Effector memory CD4-positive, alpha-beta T cell (primary cell): Measurements from ENCODE around the gene PHF21A.
"Not testable (repeated sequence)": the region's sequence is repeated elsewhere in the genome, so short reads cannot be mapped to it uniquely, and the experiment has no call there.

Experiments
- DNase-seq, 3 donors: peaks; one replicate each; pipeline ENCODE4 v3.0.0-alpha.2; 2020
- H3K27ac ChIP-seq: 2 replicates; pipeline ENCODE4 v1.7.0; 2013; ENCODE audit warnings: mild to moderate bottlenecking, low read length, moderate library complexity; ENCODE audit not compliant: insufficient read depth, poor library complexity, severe bottlenecking
- H3K27me3 ChIP-seq: replicated peaks from 2 replicates; pipeline ENCODE4 v1.7.0; 2013; ENCODE audit warnings: mild to moderate bottlenecking, low read length; ENCODE audit not compliant: insufficient read depth, control insufficient read depth, poor library complexity, severe bottlenecking
- H3K36me3 ChIP-seq: 2 replicates; pipeline ENCODE4 v1.7.0; 2013; ENCODE audit warnings: mild to moderate bottlenecking, low read length, moderate library complexity; ENCODE audit not compliant: control insufficient read depth, insufficient read depth
- H3K4me1 ChIP-seq: 2 replicates; pipeline ENCODE4 v1.7.0; 2013; ENCODE audit warnings: low read length, mild to moderate bottlenecking; ENCODE audit not compliant: control insufficient read depth, insufficient read depth, poor library complexity, severe bottlenecking
- H3K4me3 ChIP-seq: 2 replicates; pipeline ENCODE4 v1.7.0; 2013; ENCODE audit warnings: low read length, low read depth, mild to moderate bottlenecking; ENCODE audit not compliant: insufficient read depth, poor library complexity, severe bottlenecking
- H3K9me3 ChIP-seq: 2 replicates; pipeline ENCODE4 v1.7.0; 2013; ENCODE audit warnings: mild to moderate bottlenecking, low read length, moderate library complexity; ENCODE audit not compliant: control insufficient read depth

Gene PHF21A

GRCh38 chr11:45981826-45982225 lies 139.4 kb downstream of the PHF21A start:
- H3K27me3 ChIP-seq, H3K4me1 ChIP-seq, H3K27ac ChIP-seq, H3K9me3 ChIP-seq, DNase-seq, H3K4me3 ChIP-seq: not testable (repeated sequence)
- H3K36me3 ChIP-seq: peaks cover 18% of the 10 kb centered on the region

- DNase-seq: no peak
- no peak overlapping the region for H3K4me3 ChIP-seq
- no peaks in the 10 kb centered on the region for H3K9me3 ChIP-seq
- H3K27me3 ChIP-seq: no peaks in the 10 kb centered on the region
- no peaks in the 10 kb centered on the region for H3K4me1 ChIP-seq
- peaks cover 46% of the 10 kb centered on the region for H3K36me3 ChIP-seq
- no peak overlapping the region for H3K27ac ChIP-seq
Measured at GRCh38 chr11:45974806-45975205, 146.4 kb downstream of the PHF21A start.

- Histone ChIP-seq H3K4me1 (no peaks in the 10 kb centered on the region), H3K9me3 (no peaks in the 10 kb centered on the region), H3K27ac (no peak overlapping the region), H3K27me3 (no peaks in the 10 kb centered on the region), H3K36me3 (peaks cover 48% of the 10 kb centered on the region), H3K4me3 (no peak overlapping the region)
- DNase-seq: no peak
Measured at GRCh38 chr11:45973601-45974000, 147.7 kb downstream of the PHF21A start.

GRCh38 chr11:45968901-45969300 lies 152.4 kb downstream of the PHF21A start:
- H3K9me3 ChIP-seq: no peaks in the 10 kb centered on the region
- no peak for DNase-seq
- no peak overlapping the region for H3K27ac ChIP-seq
- H3K36me3 ChIP-seq: peaks cover 36% of the 10 kb centered on the region
- no peak overlapping the region for H3K4me3 ChIP-seq
- H3K27me3 ChIP-seq: no peaks in the 10 kb centered on the region
- H3K4me1 ChIP-seq: no peaks in the 10 kb centered on the region

GRCh38 chr11:45967506-45967905 lies 153.7 kb downstream of the PHF21A start:
- Histone ChIP-seq H3K4me1 (no peaks in the 10 kb centered on the region), H3K4me3 (no peak overlapping the region), H3K9me3 (no peaks in the 10 kb centered on the region), H3K27ac (no peak overlapping the region), H3K27me3 (no peaks in the 10 kb centered on the region), H3K36me3 (peaks cover 32% of the 10 kb centered on the region)
- DNase-seq: no peak

- peaks cover 16% of the 10 kb centered on the region for H3K36me3 ChIP-seq
- DNase-seq: peak; percentile 14 to 40 (median 33)
- H3K9me3 ChIP-seq: no peaks in the 10 kb centered on the region
- H3K4me1 ChIP-seq: no peaks in the 10 kb centered on the region
- no peak overlapping the region for H3K27ac ChIP-seq
- no peak overlapping the region for H3K4me3 ChIP-seq
- H3K27me3 ChIP-seq: no peaks in the 10 kb centered on the region
Measured at GRCh38 chr11:45964911-45965389, 156.3 kb downstream of the PHF21A start.

GRCh38 chr11:45961751-45962240 lies 159.5 kb downstream of the PHF21A start:
- Histone ChIP-seq H3K9me3 (no peaks in the 10 kb centered on the region), H3K27ac (no peak overlapping the region), H3K36me3 (peaks cover 4% of the 10 kb centered on the region), H3K4me3 (no peak overlapping the region), H3K4me1 (no peaks in the 10 kb centered on the region), H3K27me3 (no peaks in the 10 kb centered on the region)
- DNase-seq: no peak

GRCh38 chr11:45960387-45961095 lies 160.7 kb downstream of the PHF21A start:
- Histone ChIP-seq H3K36me3 (peaks cover 6% of the 10 kb centered on the region), H3K9me3 (no peaks in the 10 kb centered on the region), H3K27me3 (no peaks in the 10 kb centered on the region), H3K27ac (no peak overlapping the region), H3K4me3 (no peak overlapping the region), H3K4me1 (no peaks in the 10 kb centered on the region)
- DNase-seq: no peak

GRCh38 chr11:45959851-45960250 lies 161.4 kb downstream of the PHF21A start:
- no peaks in the 10 kb centered on the region for H3K9me3 ChIP-seq
- no peaks in the 10 kb centered on the region for H3K4me1 ChIP-seq
- peaks cover 4% of the 10 kb centered on the region for H3K36me3 ChIP-seq
- no peaks in the 10 kb centered on the region for H3K27me3 ChIP-seq
- no peak for DNase-seq
- no peak overlapping the region for H3K27ac ChIP-seq
- no peak overlapping the region for H3K4me3 ChIP-seq

GRCh38 chr11:45949992-45950407 lies 171.3 kb downstream of the PHF21A start:
- Histone ChIP-seq H3K9me3 (no peaks in the 10 kb centered on the region), H3K4me3 (no peak overlapping the region), H3K36me3 (peaks cover 49% of the 10 kb centered on the region), H3K27ac (no peak overlapping the region), H3K27me3 (no peaks in the 10 kb centered on the region), H3K4me1 (no peaks in the 10 kb centered on the region)
- DNase-seq: no peak
